ENCODE measurements around the gene TAF4.

DNA sequence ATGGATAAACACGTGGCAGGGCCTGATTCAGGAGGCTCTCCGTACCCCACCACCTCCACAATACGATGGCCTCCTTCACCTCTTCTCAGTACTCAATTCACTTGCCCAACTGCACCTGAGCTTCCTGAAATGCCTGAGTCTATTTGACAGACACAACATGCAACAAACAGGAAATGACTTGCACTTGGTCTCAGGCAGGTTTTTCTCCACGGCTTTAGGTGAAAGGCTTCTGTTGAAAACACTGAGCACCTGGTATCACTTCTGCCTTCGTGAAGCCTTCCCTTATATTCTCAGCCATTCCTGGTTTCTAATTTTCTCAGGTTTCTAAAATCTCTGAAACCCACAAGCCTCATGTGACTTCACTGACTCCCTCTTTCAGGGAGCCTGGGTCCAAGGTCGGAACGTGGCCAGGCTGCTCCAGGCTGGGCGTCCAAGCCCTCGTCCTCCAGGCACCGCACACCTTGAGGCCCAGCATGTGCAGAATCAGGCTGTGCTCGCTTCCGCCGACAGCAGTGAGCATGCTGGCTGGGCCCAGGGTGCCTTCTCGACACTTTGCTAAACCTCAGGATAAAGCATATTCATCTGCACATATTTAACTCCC, 34.7 kb downstream of the TAF4 start:
- TF ChIP-seq, protein P1, sequence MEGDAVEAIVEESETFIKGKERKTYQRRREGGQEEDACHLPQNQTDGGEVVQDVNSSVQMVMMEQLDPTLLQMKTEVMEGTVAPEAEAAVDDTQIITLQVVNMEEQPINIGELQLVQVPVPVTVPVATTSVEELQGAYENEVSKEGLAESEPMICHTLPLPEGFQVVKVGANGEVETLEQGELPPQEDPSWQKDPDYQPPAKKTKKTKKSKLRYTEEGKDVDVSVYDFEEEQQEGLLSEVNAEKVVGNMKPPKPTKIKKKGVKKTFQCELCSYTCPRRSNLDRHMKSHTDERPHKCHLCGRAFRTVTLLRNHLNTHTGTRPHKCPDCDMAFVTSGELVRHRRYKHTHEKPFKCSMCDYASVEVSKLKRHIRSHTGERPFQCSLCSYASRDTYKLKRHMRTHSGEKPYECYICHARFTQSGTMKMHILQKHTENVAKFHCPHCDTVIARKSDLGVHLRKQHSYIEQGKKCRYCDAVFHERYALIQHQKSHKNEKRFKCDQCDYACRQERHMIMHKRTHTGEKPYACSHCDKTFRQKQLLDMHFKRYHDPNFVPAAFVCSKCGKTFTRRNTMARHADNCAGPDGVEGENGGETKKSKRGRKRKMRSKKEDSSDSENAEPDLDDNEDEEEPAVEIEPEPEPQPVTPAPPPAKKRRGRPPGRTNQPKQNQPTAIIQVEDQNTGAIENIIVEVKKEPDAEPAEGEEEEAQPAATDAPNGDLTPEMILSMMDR (IDR thresholded peaks at IDR 0.05) = no peak
- no peak for TF ChIP-seq POLR2A (IDR thresholded peaks at IDR 0.05)

All from testis (tissue), 2 donors.